Tibial artery (tissue), 4 donors: ENCODE data around the gene DCT.

Source experiments
- DNase-seq, 2 donors: peaks; one replicate each; pipeline ENCODE4 v3.0.0-alpha.2; 2019
- H3K27ac ChIP-seq, 2 donors: fragments of 200-600 bp; sonication (generic) in 1 of 2; 1 replicate in 1 of 2; 2 replicates in 1 of 2; pipeline ENCODE4 v1.5.1; 2018 to 2019; ENCODE audit warnings: mild to moderate bottlenecking in 1 of 2
- H3K27me3 ChIP-seq, 2 donors: fragments of 200-600 bp; sonication (generic) in 1 of 2; one replicate each; pipeline versions ENCODE4 v1.5.1 to v1.6.0; 2016 to 2019
- H3K36me3 ChIP-seq, 3 donors: fragments of 200-600 bp; sonication (generic) in 2 of 3; one replicate each; pipeline ENCODE4 v1.5.1; 2016 to 2019; ENCODE audit warnings: mild to moderate bottlenecking in 2 of 3
- H3K4me1 ChIP-seq, 4 donors: fragments of 200-600 bp; sonication (generic) in 2 of 4; 1 replicate in 3 of 4; 2 replicates in 1 of 4; pipeline ENCODE4 v1.5.1; 2016 to 2019
- H3K4me3 ChIP-seq, 2 donors: fragments of 200-600 bp; sonication (generic) in 1 of 2; 1 replicate in 1 of 2; 2 replicates in 1 of 2; pipeline ENCODE4 v1.5.1; 2018 to 2019; ENCODE audit warnings: mild to moderate bottlenecking in 2 of 2
- H3K9me3 ChIP-seq, 3 donors: fragments of 200-600 bp; sonication (generic) in 1 of 3; one replicate each; pipeline ENCODE4 v1.5.1; 2016 to 2019
- intact Hi-C: fragments of 100-400 bp; cut with DNase I; formaldehyde crosslinking; loops from one replicate; pipeline ENCODE4 v1.15.0; 2023; ENCODE audit warnings: low total_unique reads
- TF ChIP-seq, protein P1 (sequence below), 2 experiments: fragments of 200-600 bp in 1 of 2; fragments of 450-650 bp in 1 of 2; IDR thresholded peaks; one replicate each; pipeline ENCODE4 v1.5.1; 2017 to 2019; ENCODE audit warnings: antibody characterized with exemption in 2 of 2, mild to moderate bottlenecking in 1 of 2, moderate library complexity in 1 of 2

Gene DCT

DNA sequence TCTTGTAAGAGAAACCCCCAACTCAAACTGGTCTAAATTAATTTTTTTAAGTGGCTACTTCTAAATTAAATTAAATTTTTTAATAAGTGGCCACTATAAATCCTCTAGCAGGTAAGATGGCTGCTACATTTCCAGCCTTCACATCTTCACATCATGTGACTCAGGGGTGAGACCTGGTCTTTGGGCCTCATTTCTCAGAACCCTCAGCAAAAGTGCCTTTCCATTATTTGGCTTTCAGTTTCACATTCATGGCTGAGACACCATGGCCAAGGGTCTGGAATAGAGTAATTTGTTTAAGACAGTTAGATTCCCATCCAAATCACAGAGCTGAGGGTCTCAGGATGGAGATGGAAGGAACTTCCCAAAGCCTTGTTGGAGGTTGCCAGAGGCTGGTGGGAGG, 47.5 kb downstream of the DCT start:
- Histone ChIP-seq H3K4me1 (no peaks in the 10 kb centered on the region), H3K27me3 (no peaks in the 10 kb centered on the region), H3K9me3 (no peaks in the 10 kb centered on the region), H3K4me3 (no peak overlapping the region), H3K36me3 (no peaks in the 10 kb centered on the region), H3K27ac (no peak overlapping the region)
- intact Hi-C loops: no loop called here
- DNase-seq: no peak
- TF ChIP-seq, protein P1, sequence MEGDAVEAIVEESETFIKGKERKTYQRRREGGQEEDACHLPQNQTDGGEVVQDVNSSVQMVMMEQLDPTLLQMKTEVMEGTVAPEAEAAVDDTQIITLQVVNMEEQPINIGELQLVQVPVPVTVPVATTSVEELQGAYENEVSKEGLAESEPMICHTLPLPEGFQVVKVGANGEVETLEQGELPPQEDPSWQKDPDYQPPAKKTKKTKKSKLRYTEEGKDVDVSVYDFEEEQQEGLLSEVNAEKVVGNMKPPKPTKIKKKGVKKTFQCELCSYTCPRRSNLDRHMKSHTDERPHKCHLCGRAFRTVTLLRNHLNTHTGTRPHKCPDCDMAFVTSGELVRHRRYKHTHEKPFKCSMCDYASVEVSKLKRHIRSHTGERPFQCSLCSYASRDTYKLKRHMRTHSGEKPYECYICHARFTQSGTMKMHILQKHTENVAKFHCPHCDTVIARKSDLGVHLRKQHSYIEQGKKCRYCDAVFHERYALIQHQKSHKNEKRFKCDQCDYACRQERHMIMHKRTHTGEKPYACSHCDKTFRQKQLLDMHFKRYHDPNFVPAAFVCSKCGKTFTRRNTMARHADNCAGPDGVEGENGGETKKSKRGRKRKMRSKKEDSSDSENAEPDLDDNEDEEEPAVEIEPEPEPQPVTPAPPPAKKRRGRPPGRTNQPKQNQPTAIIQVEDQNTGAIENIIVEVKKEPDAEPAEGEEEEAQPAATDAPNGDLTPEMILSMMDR (IDR thresholded peaks at IDR 0.05): no peak

DNA sequence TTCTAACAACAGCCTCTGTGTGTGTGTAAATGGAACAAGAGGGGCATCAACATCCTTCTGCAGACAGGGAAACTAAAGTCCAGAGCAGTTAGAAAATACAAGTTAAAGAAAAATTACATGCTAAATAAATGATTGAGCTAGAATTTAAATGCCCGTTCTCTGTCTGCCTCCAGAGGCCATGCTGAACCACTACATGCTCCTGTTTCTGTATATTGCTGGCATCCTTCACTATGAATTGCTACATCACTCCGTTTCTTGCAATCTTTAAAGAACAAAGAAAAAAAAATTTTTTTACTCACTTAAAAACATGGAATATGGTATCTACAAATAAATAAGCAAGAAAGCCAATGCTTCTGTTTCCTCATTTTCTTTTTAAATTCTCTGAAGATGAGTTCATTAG, 47.9 kb downstream of the DCT start:
- Histone ChIP-seq H3K4me3 (no peak overlapping the region), H3K27me3 (no peaks in the 10 kb centered on the region), H3K9me3 (no peaks in the 10 kb centered on the region), H3K4me1 (no peaks in the 10 kb centered on the region), H3K36me3 (no peaks in the 10 kb centered on the region), H3K27ac (no peak overlapping the region)
- TF ChIP-seq, protein P1 (IDR thresholded peaks at IDR 0.05): no peak
- intact Hi-C loops: no loop called here
- DNase-seq: no peak

DNA sequence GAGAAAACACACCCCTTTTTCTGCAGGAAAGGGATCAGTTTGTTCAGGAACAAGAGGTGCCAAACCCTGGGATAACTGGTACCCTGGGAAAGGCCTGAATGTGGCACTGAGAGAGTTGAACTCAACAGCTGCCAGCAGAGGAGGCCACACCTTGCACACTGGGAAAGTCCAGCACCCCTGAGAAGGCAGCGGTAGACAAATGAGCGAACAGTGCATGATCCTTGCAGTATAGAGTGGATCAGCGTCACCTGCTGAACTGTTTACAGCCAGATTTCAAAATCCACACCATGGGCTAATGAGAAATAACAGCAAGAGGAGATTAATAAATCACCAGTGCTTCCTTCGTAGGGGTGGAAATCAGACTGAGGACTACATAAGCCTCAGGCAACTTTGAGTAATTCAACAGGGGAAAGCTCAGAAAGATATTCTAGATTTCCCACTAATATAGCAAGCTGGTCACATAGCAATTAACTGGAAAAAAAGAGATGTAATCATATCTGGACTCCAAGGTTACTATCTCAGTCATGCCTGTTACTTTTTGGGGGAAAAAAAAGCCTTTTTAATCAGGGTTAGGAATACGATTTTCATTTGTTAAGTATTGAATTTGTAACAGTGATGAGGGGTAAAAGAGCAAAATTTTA, 52.0 kb downstream of the DCT start:
- TF ChIP-seq, protein P1 (IDR thresholded peaks at IDR 0.05): no peak
- H3K36me3 ChIP-seq: no peaks in the 10 kb centered on the region
- intact Hi-C loops: no loop called here
- no peak for DNase-seq
- H3K4me3 ChIP-seq: no peak overlapping the region
- H3K9me3 ChIP-seq: no peaks in the 10 kb centered on the region
- no peaks in the 10 kb centered on the region for H3K4me1 ChIP-seq
- H3K27me3 ChIP-seq: no peaks in the 10 kb centered on the region
- H3K27ac ChIP-seq: no peak overlapping the region

DNA sequence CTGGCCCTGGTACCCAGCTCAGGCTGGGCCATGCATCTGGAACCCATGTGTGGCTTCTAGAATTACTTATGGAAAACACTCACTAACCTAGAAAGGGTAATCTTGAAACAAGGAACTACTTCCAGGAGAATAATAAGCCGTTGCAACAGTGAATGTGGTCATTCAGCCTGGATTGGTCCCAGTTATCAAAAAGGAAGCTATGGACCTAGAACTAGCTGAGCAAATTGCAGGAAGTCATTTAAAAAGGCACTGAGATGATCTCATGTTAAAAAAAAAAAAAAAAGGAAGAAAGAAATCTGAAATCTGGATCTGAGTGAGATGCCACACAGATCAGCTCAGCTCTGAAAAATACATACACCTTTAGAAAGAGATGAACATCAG, 59.6 kb downstream of the DCT start:
- TF ChIP-seq, protein P1 (IDR thresholded peaks at IDR 0.05): no peak
- DNase-seq: no peak
- Histone ChIP-seq H3K36me3 (no peaks in the 10 kb centered on the region), H3K9me3 (peaks cover 0 to 5% (median 0%) of the 10 kb centered on the region in 3 donors), H3K4me3 (no peak overlapping the region), H3K4me1 (no peaks in the 10 kb centered on the region), H3K27me3 (no peaks in the 10 kb centered on the region), H3K27ac (no peak overlapping the region)
- intact Hi-C loops: no loop called here

DNA sequence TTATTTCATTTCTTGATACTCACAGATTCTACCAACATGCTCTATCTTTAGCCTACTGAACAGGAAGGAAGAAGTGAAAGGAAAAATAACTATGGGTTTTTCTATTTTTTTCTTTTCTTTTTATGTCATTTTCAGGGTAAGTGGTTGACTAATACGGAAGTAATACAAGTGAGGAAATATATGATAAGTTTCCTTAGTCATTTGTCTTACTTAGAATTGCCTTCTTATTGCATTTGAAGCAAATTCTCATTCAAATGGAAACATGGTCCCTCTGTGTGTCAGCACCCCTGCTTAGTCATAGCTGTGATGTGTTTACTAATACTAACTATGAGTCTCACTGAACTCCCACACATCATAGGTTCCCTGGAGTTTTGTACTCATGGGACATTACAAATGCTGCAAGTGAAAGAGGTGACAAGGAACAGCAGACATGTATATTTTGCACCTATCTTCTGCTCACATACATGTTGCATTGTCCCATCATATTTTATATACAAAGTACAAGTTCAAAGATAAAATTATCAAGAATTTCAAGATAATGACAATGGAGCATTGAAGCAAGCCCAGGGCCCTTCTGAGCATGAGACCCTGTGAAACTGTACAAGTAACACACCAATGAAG, 60.1 kb downstream of the DCT start:
- Histone ChIP-seq H3K4me3 (no peak overlapping the region), H3K36me3 (no peaks in the 10 kb centered on the region), H3K27me3 (no peaks in the 10 kb centered on the region), H3K4me1 (no peaks in the 10 kb centered on the region), H3K27ac (no peak overlapping the region), H3K9me3 (peaks cover 0 to 5% (median 0%) of the 10 kb centered on the region in 3 donors)
- intact Hi-C loops: no loop called here
- TF ChIP-seq, protein P1 (IDR thresholded peaks at IDR 0.05): no peak
- no peak for DNase-seq
